OCI-LY1 (cell line): ENCODE data around the gene CXADR.

Experiments
- H2AFZ ChIP-seq: fragments of 200-600 bp; sonication (generic), shearing (Covaris generic); 2 replicates; pipeline ENCODE4 v1.6.0; 2014; ENCODE audit warnings: antibody characterized with exemption, mild to moderate bottlenecking, low read length
- H3F3A ChIP-seq: fragments of 200-600 bp; sonication (generic), shearing (Covaris generic); 2 replicates; pipeline ENCODE4 v1.6.0; 2014; ENCODE audit warnings: mild to moderate bottlenecking, antibody characterized with exemption, low read length, moderate library complexity; ENCODE audit not compliant: insufficient read depth
- H3K27ac ChIP-seq: fragments of 200-600 bp; sonication (generic); 2 replicates; pipeline ENCODE4 v1.5.1; 2014; ENCODE audit warnings: low read length, mixed run types, mild to moderate bottlenecking, low read depth; ENCODE audit not compliant: poor library complexity, severe bottlenecking
- H3K27me3 ChIP-seq: fragments of 200-600 bp; sonication (generic); 2 replicates; pipeline ENCODE4 v1.6.0; 2014; ENCODE audit warnings: antibody characterized with exemption, mild to moderate bottlenecking, low read length, moderate library complexity; ENCODE audit not compliant: insufficient read depth
- H3K36me3 ChIP-seq: fragments of 200-600 bp; sonication (generic); 2 replicates; pipeline ENCODE4 v1.6.1; 2014; ENCODE audit warnings: mild to moderate bottlenecking, antibody characterized with exemption, low read length, moderate library complexity, mixed read lengths; ENCODE audit not compliant: insufficient read depth
- H3K4me1 ChIP-seq: fragments of 200-600 bp; sonication (generic); 2 replicates; pipeline ENCODE4 v1.5.1; 2014; ENCODE audit warnings: mild to moderate bottlenecking, low read length, moderate library complexity; ENCODE audit not compliant: insufficient read depth, severe bottlenecking
- H3K4me2 ChIP-seq: fragments of 200-600 bp; sonication (generic), shearing (Covaris generic); 2 replicates; pipeline ENCODE4 v1.6.1; 2014; ENCODE audit warnings: low read length
- H3K4me3 ChIP-seq: fragments of 200-600 bp; sonication (generic); 2 replicates; pipeline ENCODE4 v1.5.1; 2014; ENCODE audit warnings: low read length, low read depth, mild to moderate bottlenecking, mixed read lengths; ENCODE audit not compliant: poor library complexity, severe bottlenecking
- H3K79me2 ChIP-seq: fragments of 200-600 bp; shearing (Covaris generic); 2 replicates; pipeline ENCODE4 v1.6.1; 2016; ENCODE audit warnings: mixed run types, low read length, mixed read lengths; ENCODE audit not compliant: insufficient read depth
- H3K9ac ChIP-seq: fragments of 200-600 bp; sonication (generic), shearing (Covaris generic); 2 replicates; pipeline ENCODE4 v1.6.1; 2014; ENCODE audit warnings: mild to moderate bottlenecking, low read length, mixed read lengths
- H3K9me2 ChIP-seq: fragments of 200-600 bp; sonication (generic), shearing (Covaris generic); 2 replicates; pipeline ENCODE4 v1.6.1; 2014; ENCODE audit warnings: low read depth, mild to moderate bottlenecking, low read length, mixed read lengths
- H3K9me3 ChIP-seq: fragments of 200-600 bp; shearing (Covaris generic); 2 replicates; pipeline ENCODE4 v1.6.1; 2014; ENCODE audit warnings: low read length, mixed read lengths
- H4K20me1 ChIP-seq: fragments of 200-600 bp; sonication (generic), shearing (Covaris generic); 2 replicates; pipeline ENCODE4 v1.6.0; 2016; ENCODE audit warnings: mild to moderate bottlenecking, low read length; ENCODE audit not compliant: insufficient read depth
- EZH2 ChIP-seq: fragments of 200-600 bp; sonication (generic), shearing (Covaris generic); IDR thresholded peaks from 2 replicates; pipeline ENCODE4 v1.8.0; 2017; ENCODE audit warnings: borderline replicate concordance, mixed run types, mild to moderate bottlenecking, antibody characterized with exemption, low read length, moderate library complexity, mixed read lengths
- TF ChIP-seq, protein P1 (sequence below): fragments of 200-600 bp; sonication (generic), shearing (Covaris generic); IDR thresholded peaks from 2 replicates; pipeline ENCODE4 v1.5.1; 2017; ENCODE audit warnings: mild to moderate bottlenecking, antibody characterized with exemption, low read length, moderate library complexity, mixed read lengths

CXADR gene

DNA sequence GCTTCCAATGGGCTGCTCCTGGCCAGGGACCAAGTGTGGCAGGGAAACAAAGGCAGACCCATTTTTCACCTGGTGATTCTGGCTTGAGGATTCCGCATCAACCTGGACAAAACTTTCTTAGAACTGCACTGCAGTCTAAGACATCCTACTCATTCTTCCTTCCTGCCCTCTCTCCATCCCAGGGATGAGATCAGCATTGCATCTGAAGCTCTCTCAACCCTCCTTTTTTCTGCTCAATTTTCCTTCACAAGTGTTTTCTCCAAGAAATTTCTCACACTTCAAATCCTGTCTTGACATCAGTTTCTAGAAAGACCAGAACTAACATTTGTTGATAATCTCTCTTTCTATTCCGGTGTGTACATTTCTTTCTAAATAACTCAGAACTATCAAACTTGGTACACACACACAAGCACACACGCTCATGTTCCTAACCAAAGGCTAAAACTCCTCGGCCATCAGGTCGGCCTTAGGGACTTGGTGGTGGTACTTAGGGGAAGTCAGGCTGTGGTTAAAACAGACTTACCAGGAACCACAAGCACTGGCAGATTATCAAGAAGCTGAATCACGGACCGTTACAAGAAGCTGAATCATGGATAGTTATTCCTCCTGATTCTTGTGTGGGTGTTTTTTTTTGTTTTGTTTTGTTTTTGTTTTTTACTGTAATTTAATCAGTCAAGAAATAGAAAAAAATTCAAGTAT lies 21.0 kb upstream of the CXADR start:
- Histone ChIP-seq H3K4me2 (no peak overlapping the region), H3K9ac (no peak overlapping the region), H3F3A (no peaks in the 10 kb centered on the region), H3K9me3 (no peaks in the 10 kb centered on the region), H3K27ac (no peak overlapping the region), H3K79me2 (no peaks in the 10 kb centered on the region), H2AFZ (no peak overlapping the region), H3K4me1 (no peaks in the 10 kb centered on the region), H3K36me3 (no peaks in the 10 kb centered on the region), H3K27me3 (no peaks in the 10 kb centered on the region), H4K20me1 (no peaks in the 10 kb centered on the region), H3K9me2 (no peaks in the 10 kb centered on the region), H3K4me3 (no peak overlapping the region)
- TF ChIP-seq, protein P1, sequence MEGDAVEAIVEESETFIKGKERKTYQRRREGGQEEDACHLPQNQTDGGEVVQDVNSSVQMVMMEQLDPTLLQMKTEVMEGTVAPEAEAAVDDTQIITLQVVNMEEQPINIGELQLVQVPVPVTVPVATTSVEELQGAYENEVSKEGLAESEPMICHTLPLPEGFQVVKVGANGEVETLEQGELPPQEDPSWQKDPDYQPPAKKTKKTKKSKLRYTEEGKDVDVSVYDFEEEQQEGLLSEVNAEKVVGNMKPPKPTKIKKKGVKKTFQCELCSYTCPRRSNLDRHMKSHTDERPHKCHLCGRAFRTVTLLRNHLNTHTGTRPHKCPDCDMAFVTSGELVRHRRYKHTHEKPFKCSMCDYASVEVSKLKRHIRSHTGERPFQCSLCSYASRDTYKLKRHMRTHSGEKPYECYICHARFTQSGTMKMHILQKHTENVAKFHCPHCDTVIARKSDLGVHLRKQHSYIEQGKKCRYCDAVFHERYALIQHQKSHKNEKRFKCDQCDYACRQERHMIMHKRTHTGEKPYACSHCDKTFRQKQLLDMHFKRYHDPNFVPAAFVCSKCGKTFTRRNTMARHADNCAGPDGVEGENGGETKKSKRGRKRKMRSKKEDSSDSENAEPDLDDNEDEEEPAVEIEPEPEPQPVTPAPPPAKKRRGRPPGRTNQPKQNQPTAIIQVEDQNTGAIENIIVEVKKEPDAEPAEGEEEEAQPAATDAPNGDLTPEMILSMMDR: no peak
- no peak for TF ChIP-seq EZH2

DNA sequence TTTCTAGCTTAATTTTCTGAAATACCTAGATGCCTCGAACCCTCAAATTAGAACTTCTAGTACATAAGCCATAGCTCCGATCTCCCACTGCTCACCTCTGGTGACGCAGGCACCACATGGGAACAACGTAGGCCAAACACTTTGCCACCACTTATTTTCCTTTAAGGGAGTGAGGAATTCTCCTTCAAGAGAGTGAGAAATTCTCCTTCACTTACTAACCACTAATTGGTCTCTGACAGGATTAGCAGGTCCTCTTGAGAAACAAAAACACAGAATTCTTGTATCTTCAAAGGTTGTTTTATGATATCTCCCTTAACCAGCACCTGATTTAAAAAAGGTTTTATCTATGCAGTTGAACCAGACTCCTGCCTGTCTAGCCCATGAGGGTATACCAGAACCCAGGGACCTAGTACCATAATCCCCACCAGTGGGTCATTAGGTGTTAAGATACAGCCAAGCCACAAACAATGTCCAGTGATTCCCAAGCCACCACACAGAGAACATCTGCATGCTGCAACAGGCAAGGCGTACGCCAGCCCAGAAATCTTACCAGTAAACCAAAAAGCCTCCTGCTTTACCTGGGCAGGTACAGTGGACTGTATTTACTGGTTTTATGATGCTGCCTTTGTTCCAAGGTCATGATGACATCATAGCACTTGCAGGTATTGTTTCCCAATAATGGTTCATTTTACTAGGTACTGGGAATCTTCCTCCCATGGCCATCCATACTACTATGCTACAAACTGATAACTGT lies 20.3 kb upstream of the CXADR start:
- H3K9me2 ChIP-seq: no peaks in the 10 kb centered on the region
- H3K4me3 ChIP-seq: no peak overlapping the region

DNA sequence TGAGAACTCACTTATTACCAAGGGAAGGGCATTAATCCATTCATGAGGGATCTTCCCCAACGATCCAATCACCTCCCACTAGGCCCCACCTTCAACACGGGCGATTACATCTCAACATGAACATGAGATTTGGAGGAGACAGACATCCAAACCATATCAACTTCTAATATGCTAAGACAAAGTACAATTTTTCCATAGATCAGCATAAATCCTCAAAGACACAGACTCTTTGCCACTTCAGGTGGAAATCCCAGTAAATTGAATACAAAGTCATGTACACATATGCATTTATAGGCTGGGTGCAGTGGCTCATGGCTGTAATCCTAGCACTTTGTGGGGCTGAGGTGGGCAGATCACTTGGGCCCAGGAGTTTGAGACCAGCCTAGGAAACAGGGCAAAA lies 18.8 kb upstream of the CXADR start:
- Histone ChIP-seq H3K4me3 (no peak overlapping the region), H2AFZ (no peak overlapping the region), H3K9ac (no peak overlapping the region), H3F3A (no peaks in the 10 kb centered on the region), H3K4me1 (no peaks in the 10 kb centered on the region), H3K9me3 (no peaks in the 10 kb centered on the region), H3K27ac (no peak overlapping the region), H3K36me3 (no peaks in the 10 kb centered on the region), H3K4me2 (no peak overlapping the region), H3K9me2 (no peaks in the 10 kb centered on the region), H3K27me3 (no peaks in the 10 kb centered on the region), H4K20me1 (no peaks in the 10 kb centered on the region), H3K79me2 (no peaks in the 10 kb centered on the region)
- TF ChIP-seq, protein P1: no peak
- TF ChIP-seq EZH2: no peak

More for the DNA sequence above, 20.3 kb upstream of the CXADR start:
- Histone ChIP-seq H2AFZ (no peak overlapping the region), H3K4me2 (no peak overlapping the region), H3F3A (no peaks in the 10 kb centered on the region), H3K4me1 (no peaks in the 10 kb centered on the region), H4K20me1 (no peaks in the 10 kb centered on the region), H3K9ac (no peak overlapping the region), H3K9me3 (no peaks in the 10 kb centered on the region), H3K27ac (no peak overlapping the region), H3K79me2 (no peaks in the 10 kb centered on the region), H3K27me3 (no peaks in the 10 kb centered on the region), H3K36me3 (no peaks in the 10 kb centered on the region)
- TF ChIP-seq, protein P1: no peak
- TF ChIP-seq EZH2: no peak
